ENCODE data around the gene ZC3H4. TPM values are rescaled to one million over a fixed set of nuclear protein-coding genes. Genes with fewer than 3 reads are reported as not detected.

The ZC3H4 gene
- total and polyA plus RNA-seq, 9 of the 15 experiments (the other 6 are each of a cell fraction or from before 2014, with no cell fraction given) = 2.2 to 75.6 (median 18.3) TPM

- TF ChIP-seq ZBTB34 (CRISPR knock-in tag; IDR thresholded peaks at IDR 0.05) (no peak), U2AF1 (optimal IDR thresholded peaks at IDR 0.05; ENCODE audit: low read depth, low read length) (no peak), ZC3H11A (IDR thresholded peaks at IDR 0.05; ENCODE audit: low read depth, low read length) (no peak), ELF4 (CRISPR knock-in tag; IDR thresholded peaks at IDR 0.05) (no peak), HIVEP1 (CRISPR knock-in tag; IDR thresholded peaks at IDR 0.05) (no peak), THAP7 (CRISPR knock-in tag; IDR thresholded peaks at IDR 0.05) (no peak), SRF (CRISPR knock-in tag; IDR thresholded peaks at IDR 0.05) (peak in 1 of 2 experiments; percentile 92; a peak in 3 of 4 replicates)
- TF ChIP-seq, protein P1, sequence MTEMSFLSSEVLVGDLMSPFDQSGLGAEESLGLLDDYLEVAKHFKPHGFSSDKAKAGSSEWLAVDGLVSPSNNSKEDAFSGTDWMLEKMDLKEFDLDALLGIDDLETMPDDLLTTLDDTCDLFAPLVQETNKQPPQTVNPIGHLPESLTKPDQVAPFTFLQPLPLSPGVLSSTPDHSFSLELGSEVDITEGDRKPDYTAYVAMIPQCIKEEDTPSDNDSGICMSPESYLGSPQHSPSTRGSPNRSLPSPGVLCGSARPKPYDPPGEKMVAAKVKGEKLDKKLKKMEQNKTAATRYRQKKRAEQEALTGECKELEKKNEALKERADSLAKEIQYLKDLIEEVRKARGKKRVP (CRISPR knock-in tag; IDR thresholded peaks at IDR 0.05) = no peak
- TF ChIP-seq, protein P2, sequence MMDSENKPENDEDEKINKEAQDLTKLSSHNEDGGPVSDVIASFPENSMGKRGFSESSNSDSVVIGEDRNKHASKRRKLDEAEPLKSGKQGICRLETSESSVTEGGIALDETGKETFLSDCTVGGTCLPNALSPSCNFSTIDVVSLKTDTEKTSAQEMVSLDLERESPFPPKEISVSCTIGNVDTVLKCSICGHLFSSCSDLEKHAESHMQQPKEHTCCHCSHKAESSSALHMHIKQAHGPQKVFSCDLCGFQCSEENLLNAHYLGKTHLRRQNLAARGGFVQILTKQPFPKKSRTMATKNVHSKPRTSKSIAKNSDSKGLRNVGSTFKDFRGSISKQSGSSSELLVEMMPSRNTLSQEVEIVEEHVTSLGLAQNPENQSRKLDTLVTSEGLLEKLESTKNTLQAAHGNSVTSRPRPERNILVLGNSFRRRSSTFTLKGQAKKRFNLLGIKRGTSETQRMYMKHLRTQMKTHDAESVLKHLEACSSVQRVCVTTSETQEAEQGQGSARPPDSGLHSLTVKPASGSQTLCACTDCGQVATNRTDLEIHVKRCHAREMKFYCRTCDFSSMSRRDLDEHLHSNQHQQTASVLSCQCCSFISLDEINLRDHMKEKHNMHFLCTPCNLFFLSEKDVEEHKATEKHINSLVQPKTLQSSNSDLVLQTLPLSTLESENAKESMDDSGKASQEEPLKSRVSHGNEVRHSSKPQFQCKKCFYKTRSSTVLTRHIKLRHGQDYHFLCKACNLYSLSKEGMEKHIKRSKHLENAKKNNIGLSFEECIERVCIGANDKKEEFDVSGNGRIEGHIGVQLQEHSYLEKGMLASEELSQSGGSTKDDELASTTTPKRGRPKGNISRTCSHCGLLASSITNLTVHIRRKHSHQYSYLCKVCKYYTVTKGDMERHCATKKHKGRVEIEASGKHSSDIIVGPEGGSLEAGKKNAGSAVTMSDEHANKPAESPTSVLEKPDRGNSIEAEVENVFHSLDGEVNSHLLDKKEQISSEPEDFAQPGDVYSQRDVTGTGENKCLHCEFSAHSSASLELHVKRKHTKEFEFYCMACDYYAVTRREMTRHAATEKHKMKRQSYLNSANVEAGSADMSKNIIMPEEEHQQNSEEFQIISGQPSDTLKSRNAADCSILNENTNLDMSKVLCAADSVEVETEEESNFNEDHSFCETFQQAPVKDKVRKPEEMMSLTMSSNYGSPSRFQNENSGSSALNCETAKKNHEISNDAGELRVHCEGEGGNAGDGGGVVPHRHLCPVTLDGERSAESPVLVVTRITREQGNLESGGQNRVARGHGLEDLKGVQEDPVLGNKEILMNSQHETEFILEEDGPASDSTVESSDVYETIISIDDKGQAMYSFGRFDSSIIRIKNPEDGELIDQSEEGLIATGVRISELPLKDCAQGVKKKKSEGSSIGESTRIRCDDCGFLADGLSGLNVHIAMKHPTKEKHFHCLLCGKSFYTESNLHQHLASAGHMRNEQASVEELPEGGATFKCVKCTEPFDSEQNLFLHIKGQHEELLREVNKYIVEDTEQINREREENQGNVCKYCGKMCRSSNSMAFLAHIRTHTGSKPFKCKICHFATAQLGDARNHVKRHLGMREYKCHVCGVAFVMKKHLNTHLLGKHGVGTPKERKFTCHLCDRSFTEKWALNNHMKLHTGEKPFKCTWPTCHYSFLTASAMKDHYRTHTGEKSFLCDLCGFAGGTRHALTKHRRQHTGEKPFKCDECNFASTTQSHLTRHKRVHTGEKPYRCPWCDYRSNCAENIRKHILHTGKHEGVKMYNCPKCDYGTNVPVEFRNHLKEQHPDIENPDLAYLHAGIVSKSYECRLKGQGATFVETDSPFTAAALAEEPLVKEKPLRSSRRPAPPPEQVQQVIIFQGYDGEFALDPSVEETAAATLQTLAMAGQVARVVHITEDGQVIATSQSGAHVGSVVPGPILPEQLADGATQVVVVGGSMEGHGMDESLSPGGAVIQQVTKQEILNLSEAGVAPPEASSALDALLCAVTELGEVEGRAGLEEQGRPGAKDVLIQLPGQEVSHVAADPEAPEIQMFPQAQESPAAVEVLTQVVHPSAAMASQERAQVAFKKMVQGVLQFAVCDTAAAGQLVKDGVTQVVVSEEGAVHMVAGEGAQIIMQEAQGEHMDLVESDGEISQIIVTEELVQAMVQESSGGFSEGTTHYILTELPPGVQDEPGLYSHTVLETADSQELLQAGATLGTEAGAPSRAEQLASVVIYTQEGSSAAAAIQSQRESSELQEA (IDR thresholded peaks at IDR 0.05; ENCODE audit: low read depth) = no peak
Measured at GRCh38 chr19:47130589-47131227, 17.1 kb upstream of the ZC3H4 start, which contains the start of gene SAE1 (continued).
